ENCODE data around the gene LENEP.

The LENEP gene

DNA sequence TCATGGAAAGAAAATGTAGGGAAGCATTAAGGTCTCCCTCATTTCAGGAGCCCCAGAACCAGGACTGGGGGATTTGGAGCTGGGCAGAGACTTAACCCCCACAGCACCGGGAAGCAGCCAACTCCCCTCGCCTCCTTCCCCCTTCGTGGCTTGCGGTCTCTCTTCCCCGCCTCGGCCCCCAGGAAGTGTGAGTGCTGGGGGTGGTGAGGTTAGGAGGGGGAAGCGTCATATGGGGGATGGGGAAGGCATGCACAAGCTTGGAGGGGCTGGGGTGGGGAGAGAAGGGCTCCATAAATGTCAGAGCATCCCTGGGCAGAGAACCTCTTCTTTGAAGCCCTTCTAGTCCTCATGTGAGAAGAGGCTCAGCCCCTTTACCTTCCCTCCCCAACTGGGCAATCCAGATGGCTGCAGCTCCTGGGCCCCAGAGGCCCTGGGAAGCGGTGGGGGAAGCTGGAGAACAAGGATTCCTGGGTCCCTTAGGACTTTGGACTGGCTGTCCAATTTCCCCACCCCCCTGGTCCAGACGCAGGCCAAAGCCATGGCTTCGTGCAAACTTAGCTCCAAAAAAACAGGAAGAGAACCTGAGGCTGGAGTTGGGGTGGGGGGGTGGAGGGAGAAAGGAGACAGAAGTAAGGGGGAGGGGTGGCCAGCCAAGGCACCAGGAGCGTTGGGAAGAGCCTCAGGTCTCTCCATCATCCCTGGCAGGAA, 17.0 kb downstream of the LENEP start:
- DNase-seq (ENCODE audit: low read depth, low spot score): no peak

- no peak for DNase-seq (ENCODE audit: low read depth, low spot score)
Observed at GRCh38 chr1:155011004-155011416, 17.6 kb downstream of the LENEP start.

GRCh38 chr1:155011437-155012025, 18.1 kb downstream of the LENEP start:
- no peak for DNase-seq (ENCODE audit: low read depth, low spot score)

GRCh38 chr1:155012026-155012546, 18.7 kb downstream of the LENEP start:
- DNase-seq (ENCODE audit: low read depth, low spot score): no peak

DNA sequence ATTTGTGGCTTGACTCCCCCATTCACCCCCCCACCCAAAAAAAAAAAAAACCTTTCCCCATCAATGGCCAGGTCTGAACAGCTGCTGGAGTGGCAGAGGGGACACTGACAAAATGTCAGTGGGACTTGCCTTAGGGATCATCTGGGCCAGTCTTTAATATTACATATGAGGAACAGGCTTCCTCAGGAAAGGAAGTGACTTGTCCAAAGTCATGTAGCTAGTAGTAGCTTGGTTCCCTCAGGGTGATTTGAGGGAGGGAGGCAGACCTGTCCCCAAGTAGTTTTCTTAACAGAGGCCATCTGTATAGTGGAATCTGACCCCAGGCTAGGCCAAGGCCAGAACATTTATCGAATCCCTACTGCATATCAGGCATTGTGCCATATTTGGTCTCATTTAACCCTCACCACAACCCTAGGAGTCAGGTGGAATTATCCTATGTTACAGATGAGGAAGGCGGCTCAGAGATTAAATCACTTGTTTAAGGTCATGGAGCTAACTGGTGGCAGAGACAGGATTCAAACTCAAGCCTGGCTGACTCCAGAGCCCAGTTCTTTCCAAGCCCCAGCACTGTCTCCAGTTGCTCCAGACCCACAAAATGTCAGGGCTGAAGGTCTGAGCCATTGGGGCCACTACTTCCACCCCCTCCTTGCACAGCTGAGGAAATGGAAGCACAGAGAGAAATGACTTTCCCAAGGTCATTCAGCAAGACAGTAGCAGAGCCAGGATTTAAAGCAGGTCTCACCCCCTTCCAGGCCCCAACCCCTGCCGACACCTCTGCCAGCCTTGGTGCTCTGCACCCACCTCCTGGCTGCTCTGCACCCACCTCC, 19.6 kb downstream of the LENEP start:
- no peak for DNase-seq (ENCODE audit: low read depth, low spot score)

- DNase-seq (ENCODE audit: low read depth, low spot score): no peak
Observed at GRCh38 chr1:155013632-155014031, 20.2 kb downstream of the LENEP start.

DNA sequence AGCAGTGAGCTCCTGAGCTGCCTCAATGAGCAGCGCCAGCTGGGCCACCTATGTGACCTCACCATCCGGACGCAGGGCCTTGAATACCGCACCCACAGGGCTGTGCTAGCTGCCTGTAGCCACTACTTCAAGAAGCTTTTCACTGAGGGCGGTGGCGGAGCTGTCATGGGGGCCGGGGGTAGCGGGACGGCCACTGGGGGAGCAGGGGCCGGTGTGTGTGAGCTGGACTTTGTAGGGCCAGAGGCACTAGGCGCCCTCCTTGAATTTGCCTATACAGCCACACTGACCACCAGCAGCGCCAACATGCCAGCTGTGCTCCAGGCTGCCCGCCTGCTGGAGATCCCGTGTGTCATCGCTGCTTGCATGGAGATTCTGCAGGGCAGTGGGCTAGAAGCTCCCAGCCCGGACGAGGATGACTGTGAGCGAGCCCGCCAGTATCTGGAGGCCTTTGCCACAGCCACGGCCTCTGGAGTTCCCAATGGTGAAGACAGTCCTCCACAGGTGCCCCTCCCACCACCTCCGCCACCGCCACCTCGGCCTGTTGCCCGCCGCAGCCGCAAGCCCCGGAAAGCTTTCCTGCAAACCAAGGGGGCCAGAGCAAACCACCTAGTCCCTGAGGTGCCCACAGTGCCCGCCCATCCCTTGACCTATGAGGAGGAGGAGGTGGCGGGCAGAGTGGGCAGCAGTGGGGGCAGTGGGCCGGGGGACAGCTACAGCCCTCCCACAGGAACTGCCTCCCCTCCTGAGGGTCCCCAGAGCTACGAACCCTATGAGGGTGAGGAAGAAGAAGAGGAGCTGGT, 21.5 kb downstream of the LENEP start:
- DNase-seq (ENCODE audit: low read depth, low spot score): no peak

DNA sequence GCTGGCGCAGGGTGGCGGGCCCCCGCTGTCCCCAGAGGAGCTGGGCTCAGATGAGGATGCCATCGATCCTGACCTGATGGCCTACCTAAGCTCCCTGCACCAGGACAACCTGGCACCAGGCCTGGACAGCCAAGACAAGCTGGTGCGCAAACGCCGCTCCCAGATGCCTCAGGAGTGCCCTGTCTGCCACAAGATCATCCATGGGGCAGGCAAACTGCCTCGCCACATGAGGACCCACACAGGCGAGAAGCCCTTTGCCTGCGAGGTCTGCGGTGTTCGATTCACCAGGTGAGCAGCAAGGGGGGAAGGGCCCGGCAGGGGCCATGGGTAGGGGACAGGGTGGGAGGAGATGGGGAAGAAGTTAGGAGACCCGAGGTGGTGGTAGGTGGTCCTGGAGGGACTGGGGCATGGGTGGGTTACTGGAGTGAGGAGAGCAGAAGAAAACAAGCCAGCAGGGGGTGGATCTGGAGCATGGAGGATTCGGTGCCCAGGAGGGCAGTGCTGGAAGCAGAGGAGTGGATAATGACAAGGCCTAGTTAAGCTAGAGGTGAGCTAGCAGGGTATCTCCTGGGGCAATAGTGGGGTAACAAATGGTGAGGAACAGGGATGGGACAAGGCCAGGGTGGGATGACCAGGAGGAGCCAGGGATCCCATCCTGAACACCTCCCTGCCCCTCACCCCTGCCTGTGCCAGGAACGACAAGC, 22.3 kb downstream of the LENEP start:
- DNase-seq (ENCODE audit: low read depth, low spot score): no peak

DNA sequence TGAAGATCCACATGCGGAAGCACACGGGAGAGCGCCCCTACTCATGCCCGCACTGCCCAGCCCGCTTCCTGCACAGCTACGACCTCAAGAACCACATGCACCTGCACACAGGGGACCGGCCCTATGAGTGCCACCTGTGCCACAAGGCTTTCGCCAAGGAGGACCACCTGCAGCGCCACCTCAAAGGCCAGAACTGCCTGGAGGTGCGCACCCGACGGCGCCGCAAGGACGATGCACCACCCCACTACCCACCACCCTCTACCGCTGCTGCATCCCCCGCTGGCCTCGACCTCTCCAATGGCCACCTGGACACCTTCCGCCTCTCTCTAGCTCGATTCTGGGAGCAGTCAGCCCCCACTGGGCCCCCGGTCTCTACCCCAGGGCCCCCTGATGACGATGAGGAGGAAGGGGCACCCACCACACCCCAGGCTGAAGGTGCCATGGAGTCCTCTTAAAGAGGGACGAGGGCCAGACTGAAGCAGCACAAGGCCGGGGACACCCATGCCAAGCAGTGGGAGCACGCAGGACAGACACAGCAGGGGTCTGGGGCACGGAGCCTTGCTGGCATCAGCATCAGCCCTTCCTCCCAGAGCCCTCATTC, 22.9 kb downstream of the LENEP start:
- DNase-seq (ENCODE audit: low read depth, low spot score): no peak

DNA sequence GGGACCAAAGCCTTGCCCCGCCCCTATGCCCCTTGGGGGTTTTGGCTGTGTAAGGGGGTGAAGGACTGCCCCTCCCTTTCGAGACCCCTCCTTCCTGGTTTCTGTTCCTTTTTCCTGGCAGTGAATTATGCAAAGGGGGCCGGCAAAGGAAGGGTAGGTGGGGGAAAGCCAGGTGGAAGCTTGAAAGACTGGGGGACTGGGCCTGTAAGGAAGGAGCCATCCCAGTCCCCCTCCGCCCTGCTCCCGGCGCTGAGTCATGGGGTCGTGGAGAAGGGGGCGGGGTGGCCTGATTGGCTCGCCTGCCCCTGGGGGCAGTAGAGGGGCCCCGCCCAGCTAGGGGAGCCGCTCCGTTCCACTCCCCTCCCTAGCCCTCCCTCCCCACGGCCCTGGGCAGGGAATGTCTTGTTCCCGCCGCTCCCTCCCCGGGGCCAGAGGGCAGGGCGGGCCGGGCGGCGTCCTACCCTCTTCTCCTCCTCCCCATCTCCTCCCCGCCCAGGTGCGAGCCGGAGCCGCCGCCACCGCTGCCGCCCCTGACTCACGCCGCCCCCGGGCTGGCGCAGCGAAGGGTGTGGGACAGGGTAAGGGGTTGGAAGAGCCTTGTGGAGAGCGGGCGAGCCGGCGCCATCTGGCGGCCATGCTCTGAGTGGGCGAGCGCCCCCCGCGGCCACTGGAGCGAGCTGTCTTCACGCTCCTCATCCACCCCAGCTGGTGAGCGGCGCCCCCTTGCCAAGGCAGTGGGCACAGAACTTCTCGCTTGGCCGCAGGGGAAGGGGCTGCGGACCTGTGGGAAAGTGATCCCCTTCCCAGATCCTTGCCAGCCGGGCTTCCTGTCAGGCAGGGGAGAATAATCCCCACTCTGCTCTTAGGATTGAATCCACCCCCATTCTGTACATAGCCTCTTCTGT, 23.9 kb downstream of the LENEP start:
- DNase-seq (ENCODE audit: low read depth, low spot score): peak; percentile 73

DNA sequence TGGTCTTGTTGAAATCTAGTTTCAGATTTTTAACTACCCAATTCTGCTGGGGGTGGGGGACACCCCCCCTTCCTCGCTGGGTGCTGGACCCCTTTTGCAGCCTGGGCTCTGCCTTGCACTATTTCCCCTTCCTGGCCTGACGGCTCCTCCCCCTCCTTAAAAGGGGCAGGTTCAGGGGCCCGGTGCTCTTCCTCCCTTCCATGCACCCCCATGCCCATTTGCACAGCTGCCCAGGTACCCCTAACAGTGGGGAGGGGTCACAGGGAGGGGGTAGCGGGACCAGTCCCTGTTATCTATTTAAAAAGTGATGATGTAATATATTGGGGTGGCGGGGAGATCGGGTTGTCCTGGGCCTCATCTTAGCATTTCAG, 24.5 kb downstream of the LENEP start:
- no peak for DNase-seq (ENCODE audit: low read depth, low spot score)

DNA sequence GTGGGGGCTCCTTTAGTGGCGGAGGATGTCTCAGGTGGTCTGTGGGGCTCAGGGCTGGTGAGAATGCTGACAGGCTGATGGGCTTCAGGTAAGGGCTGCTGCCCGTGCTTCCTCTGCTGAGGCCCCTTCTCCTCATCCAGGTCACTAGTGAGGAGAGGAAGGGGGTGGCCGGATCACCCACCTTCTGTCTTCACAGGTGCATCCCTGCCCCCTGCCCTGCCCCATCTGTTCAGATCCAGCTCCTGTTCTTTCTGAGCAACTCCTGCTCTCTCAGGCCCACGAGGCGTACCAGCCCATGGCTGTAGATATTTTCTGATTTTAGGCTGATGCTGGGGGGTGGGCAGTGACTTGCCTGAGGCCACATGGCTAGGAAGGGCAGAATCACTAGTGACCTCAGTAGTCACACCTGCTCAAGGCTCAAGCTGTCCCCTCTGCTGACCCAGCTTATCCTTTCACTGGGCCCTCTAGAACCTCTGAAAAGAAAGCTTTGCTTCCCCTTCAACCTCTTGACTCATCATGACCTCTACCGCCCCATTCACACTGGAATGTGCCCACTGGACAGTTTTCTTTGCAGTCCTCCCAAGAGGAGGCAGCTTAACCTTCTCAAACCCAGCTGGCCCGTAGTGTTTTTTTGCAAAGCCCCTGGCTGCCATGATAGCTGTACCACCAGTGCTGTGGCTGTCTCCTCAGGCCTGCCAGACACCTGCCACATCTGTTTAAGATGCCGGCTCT, 25.4 kb downstream of the LENEP start:
- no peak for DNase-seq (ENCODE audit: low read depth, low spot score)

DNA sequence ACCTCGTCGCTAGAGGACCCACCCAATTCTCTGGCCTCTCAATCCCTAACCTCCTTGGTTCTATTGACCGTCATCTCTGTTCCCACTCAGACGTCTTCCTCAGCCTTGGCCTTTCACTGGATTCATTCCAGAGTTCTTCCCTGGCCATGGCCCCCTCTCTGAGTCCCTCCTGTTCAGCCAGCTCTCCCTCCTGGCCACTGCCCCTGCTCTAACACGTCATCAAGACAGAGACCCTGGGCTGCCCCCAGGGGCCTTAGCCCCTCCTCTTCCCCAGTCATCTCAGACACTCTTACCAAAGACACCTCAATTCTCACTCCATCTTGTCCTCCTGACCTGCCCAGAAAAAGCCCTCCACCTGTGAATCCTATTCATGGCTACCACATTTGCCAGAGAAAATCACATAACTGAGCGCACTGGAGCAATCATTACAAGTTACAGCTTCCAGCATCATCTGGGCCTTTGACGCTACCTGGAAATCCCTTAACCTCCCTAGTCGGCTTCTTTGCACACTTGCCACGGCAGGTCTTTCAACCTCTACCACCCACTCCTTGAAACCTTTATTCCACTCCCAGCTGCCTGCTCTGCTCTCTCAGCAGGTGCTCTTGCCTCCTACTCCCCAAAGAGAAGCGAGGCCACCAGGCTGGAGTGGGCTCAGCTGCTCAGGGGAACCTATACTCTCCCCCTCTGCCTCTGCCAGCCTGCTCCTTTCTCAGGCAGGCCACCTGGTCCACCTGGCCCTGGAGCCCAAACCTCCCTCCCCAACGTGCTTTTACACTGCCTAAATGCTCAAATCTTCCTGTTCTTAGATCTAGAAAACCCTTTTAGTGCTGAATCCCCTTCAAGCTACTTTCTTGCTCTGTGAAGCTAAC, 26.2 kb downstream of the LENEP start:
- no peak for DNase-seq (ENCODE audit: low read depth, low spot score)

- DNase-seq (ENCODE audit: low read depth, low spot score): no peak
Observed at GRCh38 chr1:155022136-155022926, 28.9 kb downstream of the LENEP start.

DNA sequence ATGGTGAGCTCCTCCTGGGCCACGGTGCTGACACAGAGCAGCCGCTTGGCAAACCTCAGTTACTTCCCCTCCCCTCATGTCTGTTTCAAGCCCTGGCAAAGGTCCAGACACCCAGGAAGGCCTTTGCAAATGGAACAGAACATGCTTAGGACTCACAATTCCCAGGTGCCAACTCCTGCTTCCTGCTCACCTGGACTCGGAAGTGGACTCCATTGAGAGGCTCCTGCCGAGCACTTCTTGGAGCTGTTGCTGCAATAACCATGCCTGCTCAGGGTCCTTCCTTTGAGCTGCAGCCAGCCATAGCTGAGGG, 29.5 kb downstream of the LENEP start:
- DNase-seq (ENCODE audit: low read depth, low spot score): no peak

DNA sequence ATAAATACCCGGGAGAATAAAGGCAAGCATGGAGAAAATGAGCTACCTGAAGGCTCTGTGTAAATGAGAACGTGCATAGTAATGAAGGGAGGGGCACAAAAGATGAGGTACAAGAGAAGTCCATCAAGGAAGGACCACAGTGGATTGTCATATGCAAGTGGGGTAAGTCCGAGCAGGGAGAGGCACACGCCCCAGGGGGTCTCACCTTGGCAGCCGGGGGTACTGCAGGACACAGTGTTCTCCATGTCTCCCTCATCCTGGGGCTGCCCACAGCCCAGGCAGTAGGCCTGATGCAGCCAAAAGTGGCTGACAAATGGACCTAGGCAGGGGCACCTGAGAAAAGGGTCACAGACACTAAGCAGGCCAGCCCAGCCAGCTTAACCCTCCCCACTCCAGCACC, 30.2 kb downstream of the LENEP start:
- no peak for DNase-seq (ENCODE audit: low read depth, low spot score)

GRCh38 chr1:155024315-155024714, 30.9 kb downstream of the LENEP start:
- DNase-seq (ENCODE audit: low read depth, low spot score): no peak

All from brain pericyte (primary cell).